Measurements from ENCODE around the gene HMGA1. TPM values are rescaled to one million over a fixed set of nuclear protein-coding genes. Genes with fewer than 3 reads are reported as not detected.
A peak's percentile ranks its signal among the peaks of the same experiment; 100 is the strongest.

HMGA1 gene
- polyA plus RNA-seq, 1 donor from 2014 or later: 68.3 TPM

GRCh38 chr6:34231566-34232336, 4.9 kb upstream of the HMGA1 start:
- peak overlapping the region in 1 of 4 donors; percentile 86 for H3K4me3 Mint-ChIP-seq
- H3K9me3 Mint-ChIP-seq: no peaks in the 10 kb centered on the region
- no peaks in the 10 kb centered on the region for H3K36me3 Mint-ChIP-seq
- no peaks in the 10 kb centered on the region for H3K27me3 Mint-ChIP-seq
- H3K27ac Mint-ChIP-seq: peak overlapping the region in 1 of 3 donors; percentile 93
- peaks cover 12 to 18% (median 15%) of the 10 kb centered on the region in 3 donors for H3K4me1 Mint-ChIP-seq

GRCh38 chr6:34232901-34233300, 3.8 kb upstream of the HMGA1 start:
- peak overlapping the region in 2 of 3 donors; percentile 93 to 95 for H3K27ac Mint-ChIP-seq
- H3K4me1 Mint-ChIP-seq: peaks cover 6 to 9% (median 6%) of the 10 kb centered on the region in 3 donors
- H3K4me3 Mint-ChIP-seq: peak overlapping the region in 2 of 4 donors; percentile 40 to 86
- H3K36me3 Mint-ChIP-seq: no peaks in the 10 kb centered on the region
- no peaks in the 10 kb centered on the region for H3K27me3 Mint-ChIP-seq
- H3K9me3 Mint-ChIP-seq: no peaks in the 10 kb centered on the region

- H3K27me3 Mint-ChIP-seq: no peaks in the 10 kb centered on the region
- H3K27ac Mint-ChIP-seq: peak overlapping the region; percentile 7 to 95 (median 93)
- H3K9me3 Mint-ChIP-seq: no peaks in the 10 kb centered on the region
- peak overlapping the region; percentile 15 to 86 (median 68) for H3K4me3 Mint-ChIP-seq
- no peaks in the 10 kb centered on the region for H3K36me3 Mint-ChIP-seq
- peaks cover 12 to 13% (median 12%) of the 10 kb centered on the region in 3 donors for H3K4me1 Mint-ChIP-seq
Measured at GRCh38 chr6:34233867-34234266, 2.8 kb upstream of the HMGA1 start.

- H3K36me3 Mint-ChIP-seq: no peaks in the 10 kb centered on the region
- no peaks in the 10 kb centered on the region for H3K27me3 Mint-ChIP-seq
- peaks cover 13 to 19% (median 18%) of the 10 kb centered on the region in 3 donors for H3K4me1 Mint-ChIP-seq
Measured at GRCh38 chr6:34234667-34235306, 1.9 kb upstream of the HMGA1 start.

GRCh38 chr6:34235307-34236130, 1.2 kb upstream of the HMGA1 start:
- peak overlapping the region; percentile 86 to 98 (median 92) for H3K4me3 Mint-ChIP-seq
- no peaks in the 10 kb centered on the region for H3K36me3 Mint-ChIP-seq
- peak overlapping the region; percentile 91 to 97 (median 97) for H3K27ac Mint-ChIP-seq

More at GRCh38 chr6:34234667-34235306, 1.9 kb upstream of the HMGA1 start:
- Mint-ChIP-seq H3K4me3 (peak overlapping the region; percentile 74 to 86 (median 79)), H3K27ac (peak overlapping the region; percentile 74 to 95 (median 93)), H3K9me3 (no peaks in the 10 kb centered on the region)

GRCh38 chr6:34236131-34236442, 586 bp upstream of the HMGA1 start:
- peak overlapping the region; percentile 86 to 98 (median 92) for H3K4me3 Mint-ChIP-seq
- H3K27me3 Mint-ChIP-seq: no peaks in the 10 kb centered on the region
- H3K27ac Mint-ChIP-seq: peak overlapping the region; percentile 91 to 97 (median 97)
- H3K36me3 Mint-ChIP-seq: no peaks in the 10 kb centered on the region
- no peaks in the 10 kb centered on the region for H3K9me3 Mint-ChIP-seq
- H3K4me1 Mint-ChIP-seq: peaks cover 15 to 18% (median 16%) of the 10 kb centered on the region in 3 donors

More at GRCh38 chr6:34235307-34236130, 1.2 kb upstream of the HMGA1 start:
- Mint-ChIP-seq H3K9me3 (no peaks in the 10 kb centered on the region), H3K27me3 (no peaks in the 10 kb centered on the region), H3K4me1 (peaks cover 13 to 20% (median 18%) of the 10 kb centered on the region in 3 donors)

GRCh38 chr6:34237316-34237721, 646 bp downstream of the HMGA1 start:
- no peaks in the 10 kb centered on the region for H3K36me3 Mint-ChIP-seq
- no peaks in the 10 kb centered on the region for H3K27me3 Mint-ChIP-seq
- H3K4me3 Mint-ChIP-seq: peak overlapping the region in 2 of 4 donors; percentile 81 to 89
- H3K27ac Mint-ChIP-seq: peak overlapping the region in 1 of 3 donors; percentile 91
- no peaks in the 10 kb centered on the region for H3K9me3 Mint-ChIP-seq
- H3K4me1 Mint-ChIP-seq: peaks cover 16 to 18% (median 18%) of the 10 kb centered on the region in 3 donors

- H3K9me3 Mint-ChIP-seq: no peaks in the 10 kb centered on the region
- no peaks in the 10 kb centered on the region for H3K36me3 Mint-ChIP-seq
- peaks cover 16 to 18% (median 18%) of the 10 kb centered on the region in 3 donors for H3K4me1 Mint-ChIP-seq
- H3K4me3 Mint-ChIP-seq: peak overlapping the region; percentile 83 to 94 (median 90)
- no peaks in the 10 kb centered on the region for H3K27me3 Mint-ChIP-seq
- H3K27ac Mint-ChIP-seq: peak overlapping the region in 2 of 3 donors; percentile 75 to 96
Measured at GRCh38 chr6:34237722-34238584, 1.3 kb downstream of the HMGA1 start.

- Mint-ChIP-seq H3K4me1 (peaks cover 18 to 20% (median 19%) of the 10 kb centered on the region in 3 donors), H3K27me3 (no peaks in the 10 kb centered on the region), H3K27ac (peak overlapping the region; percentile 75 to 96 (median 80)), H3K4me3 (peak overlapping the region; percentile 83 to 94 (median 88)), H3K9me3 (no peaks in the 10 kb centered on the region), H3K36me3 (no peaks in the 10 kb centered on the region)
Measured at GRCh38 chr6:34238585-34239499, 2.2 kb downstream of the HMGA1 start.

- peak overlapping the region in 2 of 3 donors; percentile 80 to 96 for H3K27ac Mint-ChIP-seq
- H3K27me3 Mint-ChIP-seq: no peaks in the 10 kb centered on the region
- no peaks in the 10 kb centered on the region for H3K9me3 Mint-ChIP-seq
- peak overlapping the region in 2 of 4 donors; percentile 28 to 87 for H3K4me3 Mint-ChIP-seq
- H3K4me1 Mint-ChIP-seq: peaks cover 13 to 20% (median 17%) of the 10 kb centered on the region in 3 donors
- H3K36me3 Mint-ChIP-seq: no peaks in the 10 kb centered on the region
Measured at GRCh38 chr6:34239500-34239825, 2.8 kb downstream of the HMGA1 start.

- H3K36me3 Mint-ChIP-seq: no peaks in the 10 kb centered on the region
- H3K4me1 Mint-ChIP-seq: peaks cover 12 to 24% (median 17%) of the 10 kb centered on the region in 3 donors
- H3K9me3 Mint-ChIP-seq: no peaks in the 10 kb centered on the region
- H3K27me3 Mint-ChIP-seq: no peaks in the 10 kb centered on the region
- peak overlapping the region in 2 of 3 donors; percentile 41 to 96 for H3K27ac Mint-ChIP-seq
- peak overlapping the region in 2 of 4 donors; percentile 17 to 67 for H3K4me3 Mint-ChIP-seq
Measured at GRCh38 chr6:34239893-34240292, 3.2 kb downstream of the HMGA1 start.

GRCh38 chr6:34240329-34241248, 3.9 kb downstream of the HMGA1 start:
- no peaks in the 10 kb centered on the region for H3K9me3 Mint-ChIP-seq
- peak overlapping the region in 1 of 4 donors; percentile 67 for H3K4me3 Mint-ChIP-seq
- peaks cover 12 to 24% (median 17%) of the 10 kb centered on the region in 3 donors for H3K4me1 Mint-ChIP-seq
- H3K27me3 Mint-ChIP-seq: no peaks in the 10 kb centered on the region
- no peaks in the 10 kb centered on the region for H3K36me3 Mint-ChIP-seq
- H3K27ac Mint-ChIP-seq: peak overlapping the region in 2 of 3 donors; percentile 59 to 72

All from IgD-negative memory B cell (primary cell).